Sigmoid colon (tissue), 4 donors: ENCODE results near the gene TBCD.

ENCODE experiments used
- CTCF ChIP-seq, 4 experiments: fragments of 450-650 bp in 3 of 4; fragments of 200-600 bp in 1 of 4; IDR thresholded peaks; one replicate each; pipeline ENCODE4 v1.5.1; 2016 to 2019; ENCODE audit warnings: antibody characterized with exemption in 4 of 4, mild to moderate bottlenecking in 3 of 4, moderate library complexity in 2 of 4
- EP300 ChIP-seq, 4 donors: sonication (generic); formaldehyde crosslinking; IDR thresholded peaks; one replicate each; pipeline ENCODE4 v1.6.1; 2017; ENCODE audit warnings: antibody characterized with exemption in 4 of 4
- POLR2A ChIP-seq, 2 donors: fragments of 450-650 bp; IDR thresholded peaks; one replicate each; pipeline ENCODE4 v1.6.1; 2016; ENCODE audit warnings: antibody characterized with exemption in 2 of 2, mild to moderate bottlenecking in 2 of 2, moderate library complexity in 2 of 2
- POLR2AphosphoS5 ChIP-seq, 4 donors: sonication (generic); formaldehyde crosslinking; IDR thresholded peaks; one replicate each; pipeline ENCODE4 v1.6.1; 2017; ENCODE audit warnings: antibody characterized with exemption in 4 of 4

DNA sequence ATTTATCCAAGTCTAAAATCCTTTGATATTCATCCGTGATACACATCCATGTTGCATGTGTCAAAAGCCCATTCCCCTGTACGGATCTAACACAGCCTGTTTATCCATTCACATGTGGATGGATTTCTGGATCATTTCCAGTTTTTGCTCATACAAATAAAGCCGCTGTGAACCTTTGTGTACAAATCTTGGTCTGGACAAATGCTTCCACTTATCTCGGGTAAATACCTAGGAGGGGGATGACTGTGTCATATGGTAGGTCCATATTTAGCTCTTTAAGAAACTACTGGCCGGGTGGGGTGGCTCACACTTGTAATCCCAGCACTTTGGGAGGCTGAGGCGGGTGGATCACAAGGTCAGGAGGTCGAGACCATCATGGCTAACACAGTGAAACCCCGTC lies 6.3 kb upstream of the TBCD start:
- no peak for TF ChIP-seq CTCF (IDR thresholded peaks at IDR 0.05)
- no peak for TF ChIP-seq POLR2AphosphoS5 (IDR thresholded peaks at IDR 0.05)
- no peak for TF ChIP-seq POLR2A (IDR thresholded peaks at IDR 0.05)
- no peak for TF ChIP-seq EP300 (IDR thresholded peaks at IDR 0.05)
